PFSK-1 (cell line): ENCODE data around the gene SMOC2.

ENCODE experiments used
- FOXP2 ChIP-seq: optimal IDR thresholded peaks from 2 replicates; pipeline ENCODE3; 2011; ENCODE audit warnings: borderline replicate concordance, control low read depth, inconsistent platforms; ENCODE audit not compliant: insufficient read depth; ENCODE audit errors: extremely low read length, extremely low read depth
- POLR2AphosphoS5 ChIP-seq: IDR thresholded peaks from 2 replicates; pipeline ENCODE4 v1.6.1; 2012; ENCODE audit warnings: low read depth, mild to moderate bottlenecking, control low read depth, low read length, moderate library complexity
- SIN3A ChIP-seq: IDR thresholded peaks from 2 replicates; pipeline ENCODE4 v1.6.1; 2012; ENCODE audit warnings: mild to moderate bottlenecking, low read length, moderate library complexity, borderline replicate concordance; ENCODE audit not compliant: insufficient read depth
- TAF1 ChIP-seq: IDR thresholded peaks from 2 replicates; pipeline ENCODE4 v1.6.1; 2012; ENCODE audit warnings: low read length, control low read depth, borderline replicate concordance; ENCODE audit not compliant: insufficient read depth
- TF ChIP-seq, protein P1 (sequence below), 2 experiments: IDR thresholded peaks; 2 replicates each; pipeline versions ENCODE4 v1.6.1 to v1.8.0; 2011 to 2012; ENCODE audit warnings: low read depth in 2 of 2, low read length in 2 of 2, control low read depth in 1 of 2, inconsistent platforms in 1 of 2, mild to moderate bottlenecking in 1 of 2, moderate library complexity in 1 of 2; ENCODE audit not compliant: insufficient read depth in 1 of 2

Gene SMOC2

DNA sequence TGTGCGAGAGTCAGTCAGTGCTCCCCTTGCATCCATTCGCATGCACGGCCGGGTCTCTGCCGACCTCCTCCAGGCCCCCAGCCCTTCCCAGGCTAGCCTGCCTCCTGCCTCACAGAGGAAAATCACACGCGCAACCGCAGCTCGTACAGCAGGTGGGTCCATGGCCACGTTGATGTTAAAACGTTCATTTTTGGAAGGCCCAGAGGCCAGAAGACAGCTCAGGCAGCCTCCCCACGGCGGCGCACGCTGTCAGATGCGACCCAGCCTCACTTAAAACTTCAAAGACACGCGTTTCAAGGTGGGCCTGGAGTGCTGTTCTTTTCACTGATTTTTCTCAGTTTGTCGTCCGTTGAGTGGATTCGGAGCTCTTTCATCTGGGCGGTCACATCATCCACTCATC, 276.5 kb downstream of the SMOC2 start:
- no peak for TF ChIP-seq FOXP2
- TF ChIP-seq SIN3A: no peak
- no peak for TF ChIP-seq TAF1
- TF ChIP-seq, protein P1, sequence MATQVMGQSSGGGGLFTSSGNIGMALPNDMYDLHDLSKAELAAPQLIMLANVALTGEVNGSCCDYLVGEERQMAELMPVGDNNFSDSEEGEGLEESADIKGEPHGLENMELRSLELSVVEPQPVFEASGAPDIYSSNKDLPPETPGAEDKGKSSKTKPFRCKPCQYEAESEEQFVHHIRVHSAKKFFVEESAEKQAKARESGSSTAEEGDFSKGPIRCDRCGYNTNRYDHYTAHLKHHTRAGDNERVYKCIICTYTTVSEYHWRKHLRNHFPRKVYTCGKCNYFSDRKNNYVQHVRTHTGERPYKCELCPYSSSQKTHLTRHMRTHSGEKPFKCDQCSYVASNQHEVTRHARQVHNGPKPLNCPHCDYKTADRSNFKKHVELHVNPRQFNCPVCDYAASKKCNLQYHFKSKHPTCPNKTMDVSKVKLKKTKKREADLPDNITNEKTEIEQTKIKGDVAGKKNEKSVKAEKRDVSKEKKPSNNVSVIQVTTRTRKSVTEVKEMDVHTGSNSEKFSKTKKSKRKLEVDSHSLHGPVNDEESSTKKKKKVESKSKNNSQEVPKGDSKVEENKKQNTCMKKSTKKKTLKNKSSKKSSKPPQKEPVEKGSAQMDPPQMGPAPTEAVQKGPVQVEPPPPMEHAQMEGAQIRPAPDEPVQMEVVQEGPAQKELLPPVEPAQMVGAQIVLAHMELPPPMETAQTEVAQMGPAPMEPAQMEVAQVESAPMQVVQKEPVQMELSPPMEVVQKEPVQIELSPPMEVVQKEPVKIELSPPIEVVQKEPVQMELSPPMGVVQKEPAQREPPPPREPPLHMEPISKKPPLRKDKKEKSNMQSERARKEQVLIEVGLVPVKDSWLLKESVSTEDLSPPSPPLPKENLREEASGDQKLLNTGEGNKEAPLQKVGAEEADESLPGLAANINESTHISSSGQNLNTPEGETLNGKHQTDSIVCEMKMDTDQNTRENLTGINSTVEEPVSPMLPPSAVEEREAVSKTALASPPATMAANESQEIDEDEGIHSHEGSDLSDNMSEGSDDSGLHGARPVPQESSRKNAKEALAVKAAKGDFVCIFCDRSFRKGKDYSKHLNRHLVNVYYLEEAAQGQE (IDR thresholded peaks at IDR 0.05; ENCODE audit: insufficient read depth in 1 of 2, low read depth in 2 of 2, low read length in 2 of 2): no peak
- no peak for TF ChIP-seq POLR2AphosphoS5
